ENCODE data around the gene UQCR10.

- TF ChIP-seq POLR2AphosphoS5 (IDR thresholded peaks at IDR 0.05) (no peak), POLR2A (IDR thresholded peaks at IDR 0.05) (no peak), CTCF (IDR thresholded peaks at IDR 0.05) (no peak)
Measured at GRCh38 chr22:29750029-29750428, 17.1 kb upstream of the UQCR10 start.

Data from gastroesophageal sphincter (tissue), 3 donors.